Uterus (tissue), 4 donors: ENCODE results near the gene SLC26A5. TPM values are rescaled to one million over a fixed set of nuclear protein-coding genes. Genes with fewer than 3 reads are reported as not detected.

ENCODE experiments used
- DNase-seq, 2 donors: peaks; one replicate each; pipeline ENCODE4 v3.0.0-alpha.2; 2019 to 2020
- H3K27ac ChIP-seq, 2 donors: fragments of 200-600 bp; sonication (generic); 1 replicate in 1 of 2; 2 replicates in 1 of 2; pipeline ENCODE4 v1.5.1; 2016 to 2018
- H3K27me3 ChIP-seq, 2 donors: fragments of 200-600 bp; sonication (generic); one replicate each; pipeline ENCODE4 v1.5.1; 2018 to 2019; ENCODE audit warnings: control low read depth in 1 of 2
- H3K36me3 ChIP-seq, 2 donors: fragments of 200-600 bp; sonication (generic); one replicate each; pipeline ENCODE4 v1.5.1; 2019; ENCODE audit warnings: control low read depth in 1 of 2
- H3K4me1 ChIP-seq, 2 donors: fragments of 200-600 bp; sonication (generic); one replicate each; pipeline ENCODE4 v1.5.1; 2018 to 2019; ENCODE audit warnings: control low read depth in 1 of 2
- H3K4me3 ChIP-seq, 2 donors: fragments of 200-600 bp; sonication (generic); 1 replicate in 1 of 2; 2 replicates in 1 of 2; pipeline ENCODE4 v1.5.1; 2018 to 2019; ENCODE audit warnings: mild to moderate bottlenecking in 1 of 2
- H3K9me3 ChIP-seq, 2 donors: fragments of 200-600 bp; sonication (generic); one replicate each; pipeline ENCODE4 v1.5.1; 2019; ENCODE audit warnings: control low read depth in 1 of 2
- POLR2A ChIP-seq, 2 donors: fragments of 450-650 bp; IDR thresholded peaks; one replicate each; pipeline ENCODE4 v1.6.1; 2016; ENCODE audit warnings: antibody characterized with exemption in 2 of 2, mild to moderate bottlenecking in 1 of 2, moderate library complexity in 1 of 2
- intact Hi-C: fragments of 100-400 bp; cut with DNase I; formaldehyde crosslinking; loops from one replicate; pipeline ENCODE4 v1.15.1; 2023; ENCODE audit warnings: low total_unique reads
- total RNA-seq, 4 donors: library from RNA; depleted of rRNA in 3 of 4; stranded (reverse); fragments of >200 nt in 3 of 4; gene quantifications; one replicate each; pipeline versions ENCODE4 v1.1.0 to v1.2.4, GENCODE V29; 2014 to 2023
- TF ChIP-seq, protein P1 (sequence below), 4 experiments: fragments of 200-600 bp in 2 of 4; fragments of 450-650 bp in 2 of 4; sonication (generic) in 2 of 4; IDR thresholded peaks; one replicate each; pipeline ENCODE4 v1.5.1; 2016 to 2019; ENCODE audit warnings: antibody characterized with exemption in 4 of 4, mild to moderate bottlenecking in 2 of 4, moderate library complexity in 1 of 4
- donor health status: DM: yes; HTN: yes; CAD: no.

The SLC26A5 gene
- total RNA-seq, 4 donors from 2014 or later = 0.28 to 0.37 TPM; not detected in 2

DNA sequence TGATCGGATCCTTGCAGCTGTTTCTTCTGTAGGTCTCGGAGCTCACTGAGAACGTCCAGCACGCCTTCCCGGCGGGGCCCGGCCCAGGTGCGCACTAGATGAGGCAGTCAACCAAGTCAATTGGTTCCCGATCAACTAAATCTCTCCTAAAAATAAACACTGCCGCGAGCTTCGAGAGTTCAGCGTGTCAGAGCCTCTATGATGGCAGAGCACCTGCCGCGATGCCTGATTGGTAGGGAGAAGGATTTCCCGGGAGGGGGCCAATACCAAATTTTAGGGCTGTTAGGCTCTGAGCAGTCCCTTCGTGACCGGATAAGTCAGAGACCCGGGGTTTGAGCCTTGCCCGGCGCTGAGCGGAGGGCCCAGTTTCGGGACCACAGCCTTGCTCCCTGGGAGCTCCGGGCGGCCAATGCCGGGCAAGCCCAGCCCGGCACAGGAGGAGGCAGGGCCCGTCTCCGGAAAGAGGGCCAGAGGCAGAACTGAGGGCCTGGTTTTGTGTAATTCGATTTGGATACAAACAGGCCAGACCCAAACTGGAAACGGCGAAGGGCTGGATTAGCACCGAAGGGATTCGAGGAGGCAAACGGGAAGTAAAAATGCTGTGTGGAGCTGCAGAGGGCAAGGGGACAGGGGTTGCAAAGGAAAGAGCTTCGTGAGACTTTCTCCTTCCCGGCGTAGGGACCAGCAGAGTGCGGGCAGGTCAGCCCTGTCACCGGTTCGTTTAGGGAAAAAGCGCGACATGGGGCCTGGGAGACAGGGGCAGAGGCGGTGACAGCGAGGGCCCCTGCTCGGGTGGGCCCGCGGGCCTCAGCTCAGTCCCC is 569 bp downstream of the SLC26A5 start:
- Histone ChIP-seq H3K27me3 (peaks cover 0 to 17% of the 10 kb centered on the region in 2 donors), H3K27ac (no peak overlapping the region), H3K4me1 (peaks cover 0 to 9% of the 10 kb centered on the region in 2 donors), H3K4me3 (no peak overlapping the region), H3K36me3 (no peaks in the 10 kb centered on the region), H3K9me3 (no peaks in the 10 kb centered on the region)
- DNase-seq = no peak
- TF ChIP-seq, protein P1, sequence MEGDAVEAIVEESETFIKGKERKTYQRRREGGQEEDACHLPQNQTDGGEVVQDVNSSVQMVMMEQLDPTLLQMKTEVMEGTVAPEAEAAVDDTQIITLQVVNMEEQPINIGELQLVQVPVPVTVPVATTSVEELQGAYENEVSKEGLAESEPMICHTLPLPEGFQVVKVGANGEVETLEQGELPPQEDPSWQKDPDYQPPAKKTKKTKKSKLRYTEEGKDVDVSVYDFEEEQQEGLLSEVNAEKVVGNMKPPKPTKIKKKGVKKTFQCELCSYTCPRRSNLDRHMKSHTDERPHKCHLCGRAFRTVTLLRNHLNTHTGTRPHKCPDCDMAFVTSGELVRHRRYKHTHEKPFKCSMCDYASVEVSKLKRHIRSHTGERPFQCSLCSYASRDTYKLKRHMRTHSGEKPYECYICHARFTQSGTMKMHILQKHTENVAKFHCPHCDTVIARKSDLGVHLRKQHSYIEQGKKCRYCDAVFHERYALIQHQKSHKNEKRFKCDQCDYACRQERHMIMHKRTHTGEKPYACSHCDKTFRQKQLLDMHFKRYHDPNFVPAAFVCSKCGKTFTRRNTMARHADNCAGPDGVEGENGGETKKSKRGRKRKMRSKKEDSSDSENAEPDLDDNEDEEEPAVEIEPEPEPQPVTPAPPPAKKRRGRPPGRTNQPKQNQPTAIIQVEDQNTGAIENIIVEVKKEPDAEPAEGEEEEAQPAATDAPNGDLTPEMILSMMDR (IDR thresholded peaks at IDR 0.05) = no peak
- no peak for TF ChIP-seq POLR2A (IDR thresholded peaks at IDR 0.05)
- intact Hi-C loops = no loop called here

DNA sequence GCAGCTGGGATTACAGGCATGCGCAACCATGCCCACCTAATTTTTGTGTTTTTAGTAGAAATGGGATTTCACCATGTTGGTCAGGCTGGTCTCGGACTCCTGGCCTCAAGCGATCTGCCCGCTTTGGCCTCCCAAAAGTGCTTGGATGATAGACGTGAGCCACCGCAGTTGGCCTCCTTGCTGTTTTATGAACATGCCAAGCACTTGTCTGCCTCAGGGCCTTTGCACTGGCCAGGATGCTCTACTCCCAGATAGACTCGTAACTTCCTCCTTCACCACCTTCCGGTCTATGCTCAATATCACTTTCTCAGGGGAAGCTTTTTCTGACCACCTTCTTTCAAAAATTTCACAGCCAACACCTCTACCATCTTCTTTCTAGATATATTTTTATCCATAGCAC is 6.3 kb downstream of the SLC26A5 start:
- intact Hi-C loops = no loop called here
- TF ChIP-seq, protein P1 (IDR thresholded peaks at IDR 0.05) = no peak
- TF ChIP-seq POLR2A (IDR thresholded peaks at IDR 0.05) = no peak
- Histone ChIP-seq H3K4me1 (no peaks in the 10 kb centered on the region), H3K27me3 (peaks cover 0 to 4% of the 10 kb centered on the region in 2 donors), H3K27ac (no peak overlapping the region), H3K36me3 (no peaks in the 10 kb centered on the region), H3K9me3 (no peaks in the 10 kb centered on the region), H3K4me3 (no peak overlapping the region)
- no peak for DNase-seq

DNA sequence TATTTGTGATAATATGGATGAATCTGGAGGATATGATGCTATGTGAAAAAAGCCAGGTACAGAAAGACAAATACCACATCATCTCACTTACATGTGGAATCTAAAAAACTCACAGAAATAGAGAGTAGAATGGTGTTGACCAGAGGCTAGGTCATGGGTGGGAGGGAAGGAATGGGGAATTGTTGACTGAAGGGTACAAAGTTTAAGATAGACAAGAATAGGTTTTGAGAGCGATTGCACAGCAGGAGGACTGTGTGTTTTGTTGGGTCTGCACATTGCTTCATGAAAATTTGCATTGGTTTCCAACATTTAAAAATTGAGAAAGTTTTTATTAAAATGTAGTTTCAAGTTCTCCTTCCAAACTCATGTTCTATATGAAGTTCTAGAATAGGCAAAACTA is 8.4 kb downstream of the SLC26A5 start:
- no peaks in the 10 kb centered on the region for H3K9me3 ChIP-seq
- H3K27ac ChIP-seq = no peak overlapping the region
- intact Hi-C loops = no loop called here
- no peak for DNase-seq
- TF ChIP-seq, protein P1 (IDR thresholded peaks at IDR 0.05) = no peak
- TF ChIP-seq POLR2A (IDR thresholded peaks at IDR 0.05) = no peak
- H3K4me1 ChIP-seq = no peaks in the 10 kb centered on the region
- H3K27me3 ChIP-seq = no peaks in the 10 kb centered on the region
- no peaks in the 10 kb centered on the region for H3K36me3 ChIP-seq
- no peak overlapping the region for H3K4me3 ChIP-seq

DNA sequence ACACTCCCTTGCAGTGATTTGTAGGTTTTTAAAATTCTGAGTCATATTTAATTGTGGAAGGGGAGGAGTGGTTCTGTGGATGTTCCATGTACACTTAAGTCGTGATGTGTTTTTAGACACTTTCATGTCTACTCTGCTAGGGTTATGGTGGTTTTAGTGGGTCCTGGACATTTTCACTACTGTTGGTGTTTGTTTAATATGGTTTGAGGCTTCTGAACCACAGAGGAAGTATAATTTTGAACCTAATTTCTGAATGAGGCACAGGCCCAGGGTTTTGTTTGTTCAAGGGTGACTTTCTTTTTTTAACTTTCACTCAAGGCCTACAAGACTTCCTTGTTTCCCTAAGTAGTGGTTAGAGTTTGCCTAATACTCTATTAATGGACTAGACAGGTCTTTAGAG is 13.3 kb downstream of the SLC26A5 start:
- H3K27ac ChIP-seq = no peak overlapping the region
- H3K27me3 ChIP-seq = no peaks in the 10 kb centered on the region
- DNase-seq = no peak
- TF ChIP-seq POLR2A (IDR thresholded peaks at IDR 0.05) = no peak
- no peaks in the 10 kb centered on the region for H3K9me3 ChIP-seq
- no peak overlapping the region for H3K4me3 ChIP-seq
- H3K4me1 ChIP-seq = no peaks in the 10 kb centered on the region
- H3K36me3 ChIP-seq = no peaks in the 10 kb centered on the region
- intact Hi-C loops = no loop called here

DNA sequence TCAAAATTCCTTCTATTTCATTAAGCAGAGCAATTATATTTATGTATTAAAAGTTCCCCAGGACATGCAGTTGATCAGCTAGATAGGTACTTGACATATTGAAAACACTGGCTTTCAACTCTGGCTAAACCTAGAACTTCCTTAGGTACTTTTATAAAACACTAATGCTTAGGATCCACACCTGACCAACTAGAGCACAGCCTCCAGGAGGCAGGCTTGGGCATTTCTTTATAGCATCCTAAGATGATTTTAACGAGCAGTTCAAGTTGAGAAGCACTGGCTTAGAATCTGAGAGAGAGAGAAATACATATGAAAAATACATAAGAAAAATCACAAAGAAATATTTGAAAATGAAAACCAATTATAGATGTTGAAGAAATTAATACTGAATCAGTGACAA is 20.8 kb downstream of the SLC26A5 start:
- Histone ChIP-seq H3K9me3 (no peaks in the 10 kb centered on the region), H3K27me3 (no peaks in the 10 kb centered on the region)
- intact Hi-C loops = no loop called here

More for the DNA sequence above, 20.8 kb downstream of the SLC26A5 start:
- no peak overlapping the region for H3K27ac ChIP-seq
- TF ChIP-seq, protein P1 (IDR thresholded peaks at IDR 0.05) = no peak
- TF ChIP-seq POLR2A (IDR thresholded peaks at IDR 0.05) = no peak
- no peak overlapping the region for H3K4me3 ChIP-seq
- H3K36me3 ChIP-seq = no peaks in the 10 kb centered on the region
- H3K4me1 ChIP-seq = no peaks in the 10 kb centered on the region
- no peak for DNase-seq
